Neuronal stem cell (in vitro differentiated cells): ENCODE data around the gene COL19A1.

Experiments
- DNase-seq: peaks from one replicate; pipeline ENCODE4 v3.0.0-alpha.2; 2013; ENCODE audit warnings: low spot score
- H2AFZ ChIP-seq: one replicate; pipeline ENCODE4 v1.6.1; 2013; ENCODE audit warnings: mild to moderate bottlenecking, low read length, inconsistent platforms
- H2AK5ac ChIP-seq: 2 replicates; pipeline ENCODE4 v1.6.1; 2013; ENCODE audit warnings: low read depth, mild to moderate bottlenecking, inconsistent platforms, low read length, moderate library complexity, mixed read lengths
- H2BK120ac ChIP-seq: 2 replicates; pipeline ENCODE4 v1.6.1; 2013; ENCODE audit warnings: low read depth, mild to moderate bottlenecking, inconsistent platforms, low read length, moderate library complexity, mixed read lengths
- H2BK12ac ChIP-seq: one replicate; pipeline ENCODE4 v1.6.1; 2013; ENCODE audit warnings: low read length, inconsistent platforms
- H2BK15ac ChIP-seq: 2 replicates; pipeline ENCODE4 v1.6.1; 2013; ENCODE audit warnings: mild to moderate bottlenecking, low read length, inconsistent platforms, mixed read lengths
- H2BK5ac ChIP-seq: one replicate; pipeline ENCODE4 v1.6.1; 2013; ENCODE audit warnings: inconsistent platforms, mild to moderate bottlenecking, low read length, moderate library complexity
- H3K14ac ChIP-seq: one replicate; pipeline ENCODE4 v1.6.1; 2013; ENCODE audit warnings: low read length, inconsistent platforms
- H3K18ac ChIP-seq: 2 replicates; pipeline ENCODE4 v1.6.1; 2013; ENCODE audit warnings: low read length, inconsistent platforms
- H3K23ac ChIP-seq: 2 replicates; pipeline ENCODE4 v1.6.1; 2013; ENCODE audit warnings: low read depth, mild to moderate bottlenecking, mixed read lengths, low read length, inconsistent platforms; ENCODE audit not compliant: poor library complexity
- H3K27ac ChIP-seq: replicated peaks from 3 replicates; pipeline ENCODE4 v1.5.1; 2013; ENCODE audit warnings: low read length, inconsistent platforms
- H3K27me3 ChIP-seq, 3 experiments: 2 replicates each; pipeline ENCODE4 v1.6.1; 2013; ENCODE audit warnings: low read length in 3 of 3, mild to moderate bottlenecking in 2 of 3, inconsistent platforms in 1 of 3, low read depth in 1 of 3, mixed read lengths in 1 of 3, moderate library complexity in 1 of 3; ENCODE audit not compliant: control insufficient read depth in 3 of 3, insufficient read depth in 3 of 3
- H3K36me3 ChIP-seq, 2 donors: replicated peaks in 1 of 2; 2 replicates each; pipeline ENCODE4 v1.6.1; 2013; ENCODE audit warnings: low read length in 2 of 2; ENCODE audit not compliant: control insufficient read depth in 2 of 2, insufficient read depth in 2 of 2
- H3K4ac ChIP-seq: 2 replicates; pipeline ENCODE4 v1.6.1; 2013; ENCODE audit warnings: inconsistent platforms, mild to moderate bottlenecking, low read length, moderate library complexity
- H3K4me1 ChIP-seq, 2 donors: 1 replicate in 1 of 2; 2 replicates in 1 of 2; pipeline ENCODE4 v1.6.1; 2013; ENCODE audit warnings: low read length in 2 of 2, low read depth in 1 of 2; ENCODE audit not compliant: control insufficient read depth in 2 of 2, insufficient read depth in 1 of 2
- H3K4me2 ChIP-seq: one replicate; pipeline ENCODE4 v1.6.1; 2013; ENCODE audit warnings: mild to moderate bottlenecking, low read length, inconsistent platforms; ENCODE audit not compliant: insufficient read depth, poor library complexity, severe bottlenecking
- H3K4me3 ChIP-seq, 2 donors: 2 replicates each; pipeline ENCODE4 v1.5.1; 2013; ENCODE audit warnings: low read length in 2 of 2, mild to moderate bottlenecking in 2 of 2, inconsistent platforms in 1 of 2, moderate library complexity in 1 of 2
- H3K79me1 ChIP-seq: one replicate; pipeline ENCODE4 v1.6.1; 2013; ENCODE audit warnings: low read depth, mild to moderate bottlenecking, inconsistent platforms, low read length, moderate library complexity
- H3K9ac ChIP-seq: one replicate; pipeline ENCODE4 v1.6.1; 2013; ENCODE audit warnings: mild to moderate bottlenecking, low read depth, low read length, inconsistent platforms; ENCODE audit not compliant: poor library complexity
- H3K9me3 ChIP-seq, 2 donors: replicated peaks in 1 of 2; 2 replicates each; pipeline versions ENCODE3 to v1.6.1; 2013; ENCODE audit warnings: low read length in 2 of 2, mild to moderate bottlenecking in 2 of 2, inconsistent platforms in 1 of 2, low read depth in 1 of 2, mixed read lengths in 1 of 2, moderate library complexity in 1 of 2; ENCODE audit not compliant: control insufficient read depth in 2 of 2, insufficient read depth in 1 of 2
- H4K8ac ChIP-seq: one replicate; pipeline ENCODE4 v1.6.1; 2013; ENCODE audit warnings: low read depth, mild to moderate bottlenecking, inconsistent platforms, low read length, moderate library complexity
- H4K91ac ChIP-seq: one replicate; pipeline ENCODE4 v1.6.1; 2013; ENCODE audit warnings: low read length, low read depth, mild to moderate bottlenecking, inconsistent platforms; ENCODE audit not compliant: poor library complexity
- WGBS, 2 donors: extraction: QIAGEN DNeasy Blood & Tissue Kit; methylation state at CpG; one replicate each; pipeline ENCODE4 v1.1.7; 2013; ENCODE audit warnings: missing lambda C conversion rate in 2 of 2, mixed read lengths in 1 of 2; ENCODE audit not compliant: insufficient read length in 2 of 2, insufficient replicate concordance in 1 of 2; ENCODE audit errors: extremely low coverage in 2 of 2; 5-methylcytosine and 5-hydroxymethylcytosine counted together

COL19A1 gene

DNA sequence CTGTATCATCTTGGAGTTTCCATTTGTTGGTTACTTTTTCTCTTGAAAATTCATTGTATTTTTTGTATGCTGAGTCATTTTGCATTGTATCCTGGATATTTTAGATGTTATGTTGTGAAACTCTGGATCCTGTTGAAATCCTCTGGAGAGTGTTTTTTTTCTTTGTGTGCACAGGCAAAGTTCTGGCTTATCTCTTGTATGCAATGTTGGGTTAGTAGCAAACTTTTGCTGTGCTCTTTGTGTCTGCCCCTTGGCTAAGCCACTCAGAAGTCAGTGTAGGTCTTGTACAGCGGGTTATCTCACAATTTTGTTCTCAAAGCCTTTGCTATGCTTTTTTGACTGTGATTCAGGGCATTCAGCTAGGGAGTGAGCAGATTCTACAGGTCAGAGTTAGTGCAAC, 40.5 kb upstream of the COL19A1 start:
- Histone ChIP-seq H2AFZ (peak overlapping the region; percentile 49), H3K4me1 (no peaks in the 10 kb centered on the region), H3K4me2 (no peak overlapping the region), H3K9ac (no peak overlapping the region), H2BK12ac (no peak overlapping the region), H2BK5ac (no peak overlapping the region), H4K91ac (no peak overlapping the region), H3K9me3 (no peaks in the 10 kb centered on the region), H3K4ac (no peak overlapping the region), H3K27me3 (no peaks in the 10 kb centered on the region), H3K4me3 (no peak overlapping the region), H3K18ac (no peak overlapping the region), H3K23ac (no peak overlapping the region), H3K14ac (no peak overlapping the region), H2BK120ac (no peak overlapping the region), H4K8ac (no peak overlapping the region), H3K79me1 (no peaks in the 10 kb centered on the region), H3K27ac (no peak overlapping the region), H3K36me3 (no peaks in the 10 kb centered on the region), H2BK15ac (no peak overlapping the region), H2AK5ac (no peak overlapping the region)
- no CpG with 5 or more reads among the region's 1 CpG for WGBS, 2 donors
- DNase-seq = no peak

GRCh38 chr6:69827276-69827893, 39.0 kb upstream of the COL19A1 start:
- H4K91ac ChIP-seq = no peak overlapping the region
- no peak overlapping the region for H3K14ac ChIP-seq
- no peak overlapping the region for H2BK15ac ChIP-seq
- H2AK5ac ChIP-seq = no peak overlapping the region
- H3K79me1 ChIP-seq = no peaks in the 10 kb centered on the region
- no peaks in the 10 kb centered on the region for H3K9me3 ChIP-seq
- peak overlapping the region; percentile 36 for H2AFZ ChIP-seq
- no peak overlapping the region for H3K18ac ChIP-seq
- H3K9ac ChIP-seq = no peak overlapping the region
- H3K4me1 ChIP-seq = no peaks in the 10 kb centered on the region
- H3K4me3 ChIP-seq = no peak overlapping the region
- H2BK120ac ChIP-seq = no peak overlapping the region
- H3K4ac ChIP-seq = no peak overlapping the region
- no peak overlapping the region for H4K8ac ChIP-seq
- H3K23ac ChIP-seq = no peak overlapping the region
- no peaks in the 10 kb centered on the region for H3K27me3 ChIP-seq
- H3K36me3 ChIP-seq = no peaks in the 10 kb centered on the region
- no CpG with 5 or more reads among the region's 2 CpGs for WGBS, 2 donors
- no peak overlapping the region for H2BK5ac ChIP-seq
- DNase-seq = no peak
- H2BK12ac ChIP-seq = no peak overlapping the region
- no peak overlapping the region for H3K27ac ChIP-seq
- no peak overlapping the region for H3K4me2 ChIP-seq

GRCh38 chr6:69832558-69832957, 33.8 kb upstream of the COL19A1 start:
- no peak overlapping the region for H2BK12ac ChIP-seq
- H3K79me1 ChIP-seq = no peaks in the 10 kb centered on the region
- H3K4me3 ChIP-seq = no peak overlapping the region
- H3K36me3 ChIP-seq = no peaks in the 10 kb centered on the region
- H2BK120ac ChIP-seq = no peak overlapping the region
- no peaks in the 10 kb centered on the region for H3K4me1 ChIP-seq
- no peak overlapping the region for H3K23ac ChIP-seq
- H4K91ac ChIP-seq = no peak overlapping the region
- no peak overlapping the region for H2AFZ ChIP-seq
- no peak for DNase-seq
- no peak overlapping the region for H3K14ac ChIP-seq
- H2BK5ac ChIP-seq = no peak overlapping the region
- H3K27me3 ChIP-seq = no peaks in the 10 kb centered on the region
- H4K8ac ChIP-seq = no peak overlapping the region
- H3K9me3 ChIP-seq = no peaks in the 10 kb centered on the region
- no peak overlapping the region for H3K4ac ChIP-seq
- H3K4me2 ChIP-seq = no peak overlapping the region
- no peak overlapping the region for H2BK15ac ChIP-seq
- no peak overlapping the region for H3K27ac ChIP-seq
- H3K9ac ChIP-seq = no peak overlapping the region
- no peak overlapping the region for H2AK5ac ChIP-seq
- no peak overlapping the region for H3K18ac ChIP-seq

DNA sequence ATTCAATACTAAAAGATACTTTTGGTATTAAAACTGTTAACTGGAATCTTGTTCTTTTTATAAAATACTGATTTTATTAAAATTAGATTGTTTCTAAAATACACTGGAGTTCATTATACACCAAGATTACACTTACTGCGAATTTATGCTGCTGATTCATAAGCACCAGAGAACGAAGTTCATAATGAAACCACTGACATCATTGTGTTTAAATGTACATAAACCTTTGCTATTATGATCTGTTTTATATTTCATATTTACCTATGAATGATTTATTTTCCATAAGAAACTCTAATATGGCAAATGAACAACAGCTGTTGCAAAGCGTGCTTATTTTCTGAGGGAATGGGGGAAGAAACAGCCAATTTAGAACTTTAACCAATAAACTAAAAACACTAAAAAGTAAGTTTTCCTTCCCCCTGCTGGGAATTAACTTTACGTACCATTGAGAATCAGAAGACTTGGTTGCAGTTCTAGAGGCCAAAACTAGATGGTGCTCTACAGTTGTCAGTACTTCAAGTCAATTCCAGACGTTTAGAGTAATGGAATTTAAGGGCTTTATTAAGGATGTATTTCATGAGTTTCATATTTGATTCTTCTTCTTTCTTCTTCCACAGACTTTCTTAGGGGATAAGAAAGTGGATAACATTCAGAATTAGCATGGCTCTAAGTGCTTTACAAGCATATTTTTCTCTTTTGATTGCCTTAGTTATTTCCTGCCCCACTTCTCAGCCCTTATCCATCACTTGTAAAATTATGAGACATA, 30.8 kb upstream of the COL19A1 start:
- H3K27ac ChIP-seq = no peak overlapping the region
- H3K4me3 ChIP-seq = no peak overlapping the region
- H3K18ac ChIP-seq = no peak overlapping the region
- peak; percentile 6 for DNase-seq
- no peak overlapping the region for H2BK12ac ChIP-seq
- no peaks in the 10 kb centered on the region for H3K79me1 ChIP-seq
- no peaks in the 10 kb centered on the region for H3K36me3 ChIP-seq
- no peak overlapping the region for H3K4ac ChIP-seq
- H3K9me3 ChIP-seq = no peaks in the 10 kb centered on the region
- no peaks in the 10 kb centered on the region for H3K4me1 ChIP-seq
- H2AFZ ChIP-seq = no peak overlapping the region
- no CpG with 5 or more reads among the region's 5 CpGs for WGBS, 2 donors
- H3K4me2 ChIP-seq = no peak overlapping the region
- no peak overlapping the region for H2BK120ac ChIP-seq
- no peak overlapping the region for H2BK5ac ChIP-seq
- H3K9ac ChIP-seq = no peak overlapping the region
- no peak overlapping the region for H3K14ac ChIP-seq
- no peak overlapping the region for H2AK5ac ChIP-seq
- H4K91ac ChIP-seq = no peak overlapping the region
- H3K23ac ChIP-seq = no peak overlapping the region
- no peak overlapping the region for H2BK15ac ChIP-seq
- no peaks in the 10 kb centered on the region for H3K27me3 ChIP-seq
- H4K8ac ChIP-seq = no peak overlapping the region
